Measurements from ENCODE around the gene CTDSPL.

Gene CTDSPL

GRCh38 chr3:37853691-37854413 lies 7.8 kb upstream of the CTDSPL start:
- no peak for DNase-seq (ENCODE audit: low read depth, low spot score)

DNA sequence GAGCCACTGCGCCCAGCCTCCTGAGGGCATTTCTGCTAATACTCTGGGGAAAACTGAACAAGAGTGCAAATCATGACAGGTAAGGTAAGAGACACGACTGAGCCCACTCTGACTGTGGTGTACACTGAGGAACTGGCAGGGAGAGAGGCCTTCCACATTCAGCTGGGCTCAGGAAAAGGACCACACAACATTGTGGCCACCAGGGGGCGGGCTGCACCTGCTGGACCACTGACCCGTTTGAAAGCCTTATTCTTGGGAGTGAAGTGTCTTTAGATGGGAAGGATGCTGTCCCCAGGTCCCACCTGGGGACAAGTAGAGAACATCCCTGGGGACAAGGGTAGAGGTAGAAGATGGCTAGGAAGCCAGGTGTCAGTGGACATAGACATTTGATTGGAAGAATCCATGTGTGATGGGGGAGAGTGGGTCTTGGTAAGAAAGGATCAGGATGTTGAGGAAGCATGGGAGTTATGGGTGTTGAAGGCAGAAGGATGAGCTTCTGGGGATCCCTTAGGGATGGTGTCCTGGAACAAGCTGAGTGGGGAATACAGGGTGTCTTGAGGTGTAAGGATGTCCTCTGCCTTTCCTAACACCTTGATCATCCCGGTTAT lies 6.2 kb upstream of the CTDSPL start:
- DNase-seq (ENCODE audit: low read depth, low spot score) = peak; percentile 86

DNA sequence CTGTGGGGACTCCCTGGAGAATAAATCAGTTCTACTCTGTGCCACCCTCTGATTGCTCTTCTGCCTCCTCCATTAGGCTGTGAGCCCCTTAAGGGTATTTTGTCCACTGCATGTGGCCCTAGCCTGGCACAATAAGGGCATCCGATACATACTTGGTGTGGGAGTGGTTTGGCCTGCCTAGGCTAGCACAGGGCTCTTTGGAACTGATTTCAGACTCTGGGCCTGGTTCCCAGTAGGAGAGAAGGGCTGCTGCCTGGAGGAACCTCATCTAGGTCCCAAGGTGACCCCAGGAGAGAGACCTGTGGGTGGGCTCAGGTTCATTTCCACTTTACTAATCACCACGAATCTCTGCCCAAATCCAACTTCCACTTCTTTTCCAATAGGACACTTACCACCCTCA lies 5.3 kb upstream of the CTDSPL start:
- no peak for DNase-seq (ENCODE audit: low read depth, low spot score)

- no peak for DNase-seq (ENCODE audit: low read depth, low spot score)
Measured at GRCh38 chr3:37858742-37859141, 2.9 kb upstream of the CTDSPL start.

- DNase-seq (ENCODE audit: low read depth, low spot score) = no peak
Measured at GRCh38 chr3:37859354-37859753, 2.3 kb upstream of the CTDSPL start.

DNA sequence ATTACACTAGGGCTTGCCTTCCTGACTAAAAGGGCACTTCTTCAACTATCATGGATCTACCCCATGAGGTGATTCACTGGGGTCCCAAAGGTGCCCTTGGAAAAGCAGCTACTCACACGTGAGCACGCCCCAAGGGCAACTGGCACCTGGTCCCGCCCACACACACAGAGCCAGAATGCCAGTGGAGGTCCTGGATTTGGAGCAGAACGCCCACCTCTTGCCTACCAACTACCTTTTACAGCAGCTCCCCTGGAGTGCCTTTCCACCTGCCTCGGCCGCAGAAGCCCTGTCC lies 1.8 kb upstream of the CTDSPL start:
- no peak for DNase-seq (ENCODE audit: low read depth, low spot score)

DNA sequence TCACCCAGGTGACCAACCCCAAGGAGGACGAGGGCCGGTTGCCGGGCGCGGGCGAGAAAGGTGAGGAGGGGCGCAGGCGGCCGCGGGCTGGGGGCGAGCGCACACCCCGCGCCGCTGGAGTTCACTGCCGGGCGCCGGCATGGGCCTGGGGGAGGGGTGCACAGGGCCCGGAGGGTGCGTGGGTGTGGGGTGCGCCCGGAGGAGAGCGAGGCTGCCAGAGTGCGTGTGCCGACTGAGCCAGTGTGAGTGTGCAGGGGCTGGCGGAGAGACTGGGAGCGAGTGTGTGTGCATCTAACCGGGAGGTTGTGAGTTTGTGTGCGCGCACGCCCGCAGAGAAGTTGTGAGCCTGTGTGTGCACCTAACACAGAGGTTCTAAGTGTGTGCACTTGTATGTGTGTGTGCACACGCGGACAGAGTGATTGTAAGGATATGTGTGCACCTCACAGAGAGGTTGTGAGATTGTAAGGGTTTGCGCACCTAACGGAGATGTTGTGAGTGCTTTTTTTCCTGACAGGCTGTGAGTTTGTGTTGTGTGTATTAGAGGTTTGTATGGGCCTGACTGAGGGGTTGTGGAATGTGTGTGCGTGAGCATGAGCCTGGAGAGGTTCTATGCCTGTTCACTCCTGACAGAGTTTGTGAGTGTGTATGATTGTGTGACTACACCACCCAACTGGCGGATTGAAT lies 681 bp downstream of the CTDSPL start:
- DNase-seq (ENCODE audit: low read depth, low spot score) = peak; percentile 31

GRCh38 chr3:37862903-37863815 lies 1.5 kb downstream of the CTDSPL start:
- peak; percentile 37 for DNase-seq (ENCODE audit: low read depth, low spot score)

GRCh38 chr3:37863949-37864822 lies 2.5 kb downstream of the CTDSPL start:
- DNase-seq (ENCODE audit: low read depth, low spot score) = peak; percentile 57

- DNase-seq (ENCODE audit: low read depth, low spot score) = no peak
Measured at GRCh38 chr3:37864904-37865303, 3.2 kb downstream of the CTDSPL start.

- DNase-seq (ENCODE audit: low read depth, low spot score) = no peak
Measured at GRCh38 chr3:37867144-37867543, 5.5 kb downstream of the CTDSPL start.

DNA sequence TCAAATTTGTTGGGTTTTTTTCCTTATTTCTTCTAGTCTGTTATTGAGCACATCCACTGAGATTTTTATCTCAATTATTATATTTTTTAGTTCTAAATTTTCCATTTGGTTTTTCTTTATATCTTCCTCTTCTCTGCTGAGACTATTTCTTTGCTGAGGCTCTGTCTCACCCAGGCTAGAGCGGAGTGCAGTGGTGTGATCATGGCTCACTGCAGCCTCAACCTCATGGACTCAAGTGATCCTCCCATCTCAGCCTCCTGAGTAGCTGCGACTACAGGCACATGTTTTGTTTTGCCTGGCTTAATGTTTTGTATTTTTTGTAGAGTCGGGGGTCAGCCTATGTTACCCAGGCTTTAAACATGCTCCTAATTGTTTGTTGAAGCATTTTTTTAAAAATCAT lies 10.2 kb downstream of the CTDSPL start:
- DNase-seq (ENCODE audit: low read depth, low spot score) = no peak

DNA sequence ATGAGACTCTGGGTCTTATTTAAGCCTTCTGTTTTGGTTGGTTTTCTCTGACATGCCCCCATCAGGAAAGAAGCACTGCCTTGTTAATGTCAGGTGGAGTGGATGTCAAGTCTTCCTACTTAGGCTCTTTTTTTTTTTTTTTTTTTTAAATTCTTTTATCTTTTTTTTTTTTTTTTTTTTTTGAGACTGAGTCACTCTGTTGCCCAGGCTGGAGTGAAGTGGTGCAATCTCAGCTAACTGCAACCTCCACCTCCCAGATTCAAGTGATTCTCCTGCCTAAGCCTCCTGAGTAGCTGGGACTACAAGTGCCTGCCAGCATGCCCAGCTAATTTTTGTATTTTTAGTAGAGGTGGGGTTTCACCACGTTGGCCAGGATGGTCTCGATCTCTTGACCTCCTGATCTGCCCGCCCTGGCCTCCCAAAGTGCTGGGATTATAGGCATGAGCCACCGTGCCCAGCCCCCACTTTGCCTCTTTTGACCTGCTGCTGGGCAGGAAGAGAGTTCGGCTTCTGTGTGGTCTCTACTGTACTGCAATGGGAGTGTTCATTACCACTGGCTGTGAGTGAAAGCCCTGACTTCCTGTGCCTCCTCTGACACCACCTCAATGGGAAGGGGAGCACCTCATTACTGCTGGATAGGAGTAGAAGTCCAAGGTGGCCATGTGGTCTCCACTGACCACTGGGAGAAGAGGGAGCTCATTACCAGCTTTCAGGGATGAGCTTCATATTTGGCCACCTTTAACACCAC lies 10.9 kb downstream of the CTDSPL start:
- no peak for DNase-seq (ENCODE audit: low read depth, low spot score)

- no peak for DNase-seq (ENCODE audit: low read depth, low spot score)
Measured at GRCh38 chr3:37876279-37876678, 14.6 kb downstream of the CTDSPL start.

- DNase-seq (ENCODE audit: low read depth, low spot score) = no peak
Measured at GRCh38 chr3:37882711-37883110, 21.0 kb downstream of the CTDSPL start.

- DNase-seq (ENCODE audit: low read depth, low spot score) = no peak
Measured at GRCh38 chr3:37885814-37886213, 24.1 kb downstream of the CTDSPL start.

GRCh38 chr3:37886395-37886794 lies 24.7 kb downstream of the CTDSPL start:
- no peak for DNase-seq (ENCODE audit: low read depth, low spot score)

DNA sequence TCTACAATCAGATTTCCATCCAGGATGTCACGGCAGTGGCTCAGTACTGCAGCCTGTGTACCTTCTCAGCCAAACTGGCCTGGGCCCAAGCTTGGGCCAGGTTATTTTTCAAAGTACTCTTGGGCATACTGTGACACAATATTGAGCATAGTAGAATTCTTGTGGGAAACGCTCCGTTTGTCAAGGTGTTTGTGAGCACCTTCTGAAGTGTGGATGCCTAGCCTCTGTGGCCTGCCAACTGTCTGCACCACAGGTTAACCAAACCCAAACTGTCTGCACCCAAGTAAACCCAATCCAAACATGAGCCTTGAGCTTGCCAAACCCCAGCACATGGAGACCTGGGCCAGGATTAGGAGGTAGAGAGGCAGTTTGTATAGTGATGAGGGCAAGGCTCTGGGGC lies 25.4 kb downstream of the CTDSPL start:
- DNase-seq (ENCODE audit: low read depth, low spot score) = no peak

- DNase-seq (ENCODE audit: low read depth, low spot score) = no peak
Measured at GRCh38 chr3:37887824-37888223, 26.1 kb downstream of the CTDSPL start.

GRCh38 chr3:37888421-37888820 lies 26.7 kb downstream of the CTDSPL start:
- DNase-seq (ENCODE audit: low read depth, low spot score) = no peak
